K562 (cell line): ENCODE measurements around the gene BSN.

Source experiments
- MAFF ChIP-seq: IDR thresholded peaks from 2 replicates; pipeline ENCODE4 v1.6.1; 2012; ENCODE audit warnings: low read length, improper control_type of control experiment
- POLR2A ChIP-seq: fragments of 450-650 bp; conservative IDR thresholded peaks from 2 replicates; pipeline ENCODE4 v1.6.1; 2016
- YY1 ChIP-seq, 3 experiments: IDR thresholded peaks; 2 replicates each; pipeline ENCODE4 v1.6.1; 2011; ENCODE audit warnings: low read length in 2 of 3, mild to moderate bottlenecking in 2 of 3, moderate library complexity in 2 of 3, borderline replicate concordance in 1 of 3, control low read depth in 1 of 3, low read depth in 1 of 3; ENCODE audit not compliant: insufficient read depth in 3 of 3, insufficient replicate concordance in 2 of 3, control insufficient read depth in 1 of 3, insufficient read length in 1 of 3; ENCODE audit errors: extremely low read depth in 1 of 3
- ZNF24 ChIP-seq: fragments of 450-650 bp; IDR thresholded peaks from 2 replicates; pipeline ENCODE4 v1.6.1; 2016
- TF ChIP-seq, protein P1 (sequence below): sonication (generic); formaldehyde crosslinking; IDR thresholded peaks from 2 replicates; pipeline ENCODE4 v1.8.1; 2023; ENCODE audit warnings: mild to moderate bottlenecking, missing genetic modification reagents
- TF ChIP-seq, protein P2 (sequence below): fragments of 450-650 bp; IDR thresholded peaks from 2 replicates; pipeline ENCODE4 v1.6.1; 2016; ENCODE audit warnings: antibody characterized with exemption
- TF ChIP-seq, protein P3 (sequence below): sonication (generic); formaldehyde crosslinking; IDR thresholded peaks from 2 replicates; pipeline ENCODE4 v1.5.0; 2020; ENCODE audit warnings: missing genetic modification reagents

DNA sequence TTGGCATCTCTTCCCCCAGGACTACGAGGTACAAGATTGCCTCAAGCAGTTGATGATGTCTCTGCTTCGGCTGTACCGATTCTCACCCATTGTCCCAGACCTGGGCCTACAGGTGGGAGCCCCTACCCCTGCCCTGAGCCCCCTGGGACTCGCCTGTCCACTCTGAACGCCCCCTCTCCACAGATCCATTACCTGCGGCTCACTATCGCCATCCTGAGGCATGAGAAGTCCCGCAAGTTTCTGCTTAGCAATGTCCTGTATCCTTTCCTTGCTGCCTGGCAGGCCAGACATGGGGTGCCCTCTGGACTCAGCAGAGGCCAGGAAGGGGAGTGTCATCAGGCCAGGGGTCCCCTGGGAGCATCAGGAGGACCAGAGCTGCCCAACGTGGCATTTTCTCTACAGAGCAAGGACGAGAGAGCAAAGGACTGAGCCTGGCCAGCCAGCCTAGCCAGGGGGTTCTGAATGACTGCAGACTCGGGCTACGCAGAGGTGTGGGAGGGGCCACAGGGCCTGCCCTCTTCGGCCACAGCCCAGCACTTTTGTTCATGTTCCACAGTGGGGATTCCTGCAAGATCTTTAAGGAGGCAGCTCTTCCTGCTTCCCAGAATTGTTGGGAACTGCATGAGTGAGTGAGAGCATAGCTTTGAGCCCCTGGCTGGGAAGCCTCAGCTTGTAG lies 146.3 kb downstream of the BSN start:
- TF ChIP-seq, protein P1, sequence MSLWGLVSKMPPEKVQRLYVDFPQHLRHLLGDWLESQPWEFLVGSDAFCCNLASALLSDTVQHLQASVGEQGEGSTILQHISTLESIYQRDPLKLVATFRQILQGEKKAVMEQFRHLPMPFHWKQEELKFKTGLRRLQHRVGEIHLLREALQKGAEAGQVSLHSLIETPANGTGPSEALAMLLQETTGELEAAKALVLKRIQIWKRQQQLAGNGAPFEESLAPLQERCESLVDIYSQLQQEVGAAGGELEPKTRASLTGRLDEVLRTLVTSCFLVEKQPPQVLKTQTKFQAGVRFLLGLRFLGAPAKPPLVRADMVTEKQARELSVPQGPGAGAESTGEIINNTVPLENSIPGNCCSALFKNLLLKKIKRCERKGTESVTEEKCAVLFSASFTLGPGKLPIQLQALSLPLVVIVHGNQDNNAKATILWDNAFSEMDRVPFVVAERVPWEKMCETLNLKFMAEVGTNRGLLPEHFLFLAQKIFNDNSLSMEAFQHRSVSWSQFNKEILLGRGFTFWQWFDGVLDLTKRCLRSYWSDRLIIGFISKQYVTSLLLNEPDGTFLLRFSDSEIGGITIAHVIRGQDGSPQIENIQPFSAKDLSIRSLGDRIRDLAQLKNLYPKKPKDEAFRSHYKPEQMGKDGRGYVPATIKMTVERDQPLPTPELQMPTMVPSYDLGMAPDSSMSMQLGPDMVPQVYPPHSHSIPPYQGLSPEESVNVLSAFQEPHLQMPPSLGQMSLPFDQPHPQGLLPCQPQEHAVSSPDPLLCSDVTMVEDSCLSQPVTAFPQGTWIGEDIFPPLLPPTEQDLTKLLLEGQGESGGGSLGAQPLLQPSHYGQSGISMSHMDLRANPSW (CRISPR knock-in tag) = no peak
- TF ChIP-seq, protein P2, sequence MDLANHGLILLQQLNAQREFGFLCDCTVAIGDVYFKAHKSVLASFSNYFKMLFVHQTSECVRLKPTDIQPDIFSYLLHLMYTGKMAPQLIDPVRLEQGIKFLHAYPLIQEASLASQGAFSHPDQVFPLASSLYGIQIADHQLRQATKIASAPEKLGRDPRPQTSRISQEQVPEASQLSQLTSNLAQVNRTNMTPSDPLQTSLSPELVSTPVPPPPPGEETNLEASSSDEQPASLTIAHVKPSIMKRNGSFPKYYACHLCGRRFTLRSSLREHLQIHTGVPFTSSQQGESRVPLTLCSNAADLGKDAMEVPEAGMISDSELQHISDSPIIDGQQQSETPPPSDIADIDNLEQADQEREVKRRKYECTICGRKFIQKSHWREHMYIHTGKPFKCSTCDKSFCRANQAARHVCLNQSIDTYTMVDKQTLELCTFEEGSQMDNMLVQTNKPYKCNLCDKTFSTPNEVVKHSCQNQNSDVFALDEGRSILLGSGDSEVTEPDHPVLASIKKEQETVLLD = no peak
- no peak for TF ChIP-seq ZNF24
- TF ChIP-seq YY1 (IDR thresholded peaks at IDR 0.05; ENCODE audit: borderline replicate concordance in 1 of 3, control insufficient read depth in 1 of 3, extremely low read depth in 1 of 3, insufficient read depth in 3 of 3, insufficient read length in 1 of 3, insufficient replicate concordance in 2 of 3, low read depth in 1 of 3, low read length in 2 of 3) = no peak
- no peak for TF ChIP-seq MAFF
- TF ChIP-seq, protein P3, sequence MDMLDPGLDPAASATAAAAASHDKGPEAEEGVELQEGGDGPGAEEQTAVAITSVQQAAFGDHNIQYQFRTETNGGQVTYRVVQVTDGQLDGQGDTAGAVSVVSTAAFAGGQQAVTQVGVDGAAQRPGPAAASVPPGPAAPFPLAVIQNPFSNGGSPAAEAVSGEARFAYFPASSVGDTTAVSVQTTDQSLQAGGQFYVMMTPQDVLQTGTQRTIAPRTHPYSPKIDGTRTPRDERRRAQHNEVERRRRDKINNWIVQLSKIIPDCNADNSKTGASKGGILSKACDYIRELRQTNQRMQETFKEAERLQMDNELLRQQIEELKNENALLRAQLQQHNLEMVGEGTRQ (CRISPR knock-in tag) = no peak
- no peak for TF ChIP-seq POLR2A
